Right atrium auricular region (tissue), 2 donors: ENCODE data around the gene OXSR1. TPM values are rescaled to one million over a fixed set of nuclear protein-coding genes. Genes with fewer than 3 reads are reported as not detected.

Experiments
- DNase-seq: peaks from one replicate; pipeline ENCODE4 v3.0.0-alpha.2; 2019; ENCODE audit warnings: low spot score
- H3K27ac ChIP-seq, 2 donors: fragments of 200-600 bp; sonication (generic); 1 replicate in 1 of 2; 2 replicates in 1 of 2; pipeline ENCODE4 v1.5.1; 2016 to 2019
- H3K27me3 ChIP-seq, 2 donors: fragments of 200-600 bp; sonication (generic); one replicate each; pipeline versions ENCODE4 v1.5.1 to v1.6.0; 2017 to 2019
- H3K36me3 ChIP-seq: fragments of 200-600 bp; sonication (generic); one replicate; pipeline ENCODE4 v1.5.1; 2016
- H3K4me1 ChIP-seq, 2 donors: fragments of 200-600 bp; sonication (generic); one replicate each; pipeline versions ENCODE4 v1.5.1 to v1.6.0; 2017 to 2019
- H3K4me3 ChIP-seq, 2 donors: fragments of 200-600 bp; sonication (generic); 1 replicate in 1 of 2; 2 replicates in 1 of 2; pipeline ENCODE4 v1.5.1; 2017 to 2019; ENCODE audit warnings: mild to moderate bottlenecking in 1 of 2, moderate library complexity in 1 of 2
- H3K9me3 ChIP-seq, 2 donors: fragments of 200-600 bp; sonication (generic); one replicate each; pipeline ENCODE4 v1.5.1; 2019
- CTCF ChIP-seq, 2 donors: fragments of 200-600 bp; sonication (generic); IDR thresholded peaks; one replicate each; pipeline ENCODE4 v1.5.1; 2019; ENCODE audit warnings: antibody characterized with exemption in 2 of 2
- total RNA-seq, 2 donors: library from RNA; depleted of rRNA; stranded (reverse); fragments of >200 nt; gene quantifications; one replicate each; pipeline ENCODE4 v1.1.0, GENCODE V29; 2016

The OXSR1 gene
- total RNA-seq, 2 donors from 2014 or later: 25.8 to 27.2 TPM

GRCh38 chr3:38118421-38119247 lies 46.7 kb upstream of the OXSR1 start:
- Histone ChIP-seq H3K9me3 (no peaks in the 10 kb centered on the region), H3K27me3 (no peaks in the 10 kb centered on the region), H3K4me3 (no peak overlapping the region), H3K36me3 (peaks cover 36% of the 10 kb centered on the region), H3K4me1 (no peaks in the 10 kb centered on the region), H3K27ac (no peak overlapping the region)
- no peak for TF ChIP-seq CTCF (IDR thresholded peaks at IDR 0.05)
- no peak for DNase-seq

GRCh38 chr3:38119248-38119544 lies 46.1 kb upstream of the OXSR1 start:
- no peak for TF ChIP-seq CTCF (IDR thresholded peaks at IDR 0.05)
- Histone ChIP-seq H3K4me1 (no peaks in the 10 kb centered on the region), H3K4me3 (no peak overlapping the region), H3K9me3 (no peaks in the 10 kb centered on the region), H3K27me3 (no peaks in the 10 kb centered on the region), H3K36me3 (peaks cover 40% of the 10 kb centered on the region), H3K27ac (no peak overlapping the region)
- no peak for DNase-seq

- Histone ChIP-seq H3K4me3 (no peak overlapping the region), H3K36me3 (peaks cover 49% of the 10 kb centered on the region), H3K27me3 (no peaks in the 10 kb centered on the region), H3K27ac (no peak overlapping the region), H3K4me1 (no peaks in the 10 kb centered on the region), H3K9me3 (no peaks in the 10 kb centered on the region)
- TF ChIP-seq CTCF (IDR thresholded peaks at IDR 0.05): no peak
- no peak for DNase-seq
Measured at GRCh38 chr3:38119821-38120692, 45.3 kb upstream of the OXSR1 start.

GRCh38 chr3:38120693-38121450 lies 44.5 kb upstream of the OXSR1 start:
- H3K36me3 ChIP-seq: peaks cover 57% of the 10 kb centered on the region
- H3K4me3 ChIP-seq: no peak overlapping the region
- no peaks in the 10 kb centered on the region for H3K4me1 ChIP-seq
- DNase-seq: no peak
- no peaks in the 10 kb centered on the region for H3K27me3 ChIP-seq
- TF ChIP-seq CTCF (IDR thresholded peaks at IDR 0.05): no peak
- no peak overlapping the region for H3K27ac ChIP-seq
- H3K9me3 ChIP-seq: no peaks in the 10 kb centered on the region

- no peaks in the 10 kb centered on the region for H3K4me1 ChIP-seq
- TF ChIP-seq CTCF (IDR thresholded peaks at IDR 0.05): no peak
- peaks cover 62% of the 10 kb centered on the region for H3K36me3 ChIP-seq
- no peaks in the 10 kb centered on the region for H3K9me3 ChIP-seq
- H3K27me3 ChIP-seq: no peaks in the 10 kb centered on the region
- DNase-seq: no peak
- H3K4me3 ChIP-seq: no peak overlapping the region
- H3K27ac ChIP-seq: no peak overlapping the region
Measured at GRCh38 chr3:38121451-38121831, 43.9 kb upstream of the OXSR1 start.
